Adrenal gland (tissue), 12 donors: Measurements from ENCODE around the gene ABHD4. TPM values are rescaled to one million over a fixed set of nuclear protein-coding genes. Genes with fewer than 3 reads are reported as not detected.

Source experiments
- DNase-seq, 7 donors: peaks; one replicate each; pipeline ENCODE4 v3.0.0-alpha.2; 2019 to 2020
- H3K27ac ChIP-seq, 5 donors: fragments of 200-600 bp; sonication (generic) in 4 of 5; 1 replicate in 3 of 5; 2 replicates in 2 of 5; pipeline versions ENCODE4 v1.5.1 to v1.8.0; 2016 to 2020; ENCODE audit warnings: mild to moderate bottlenecking in 1 of 5
- H3K27me3 ChIP-seq: fragments of 200-600 bp; 2 replicates; pipeline ENCODE4 v1.8.0; 2021
- H3K36me3 ChIP-seq, 2 donors: fragments of 200-600 bp; replicated peaks in 1 of 2; 1 replicate in 1 of 2; 2 replicates in 1 of 2; pipeline versions ENCODE4 v1.5.1 to v1.8.0; 2018 to 2022
- H3K4me1 ChIP-seq, 2 donors: fragments of 200-600 bp; replicated peaks in 1 of 2; 1 replicate in 1 of 2; 2 replicates in 1 of 2; pipeline versions ENCODE4 v1.5.1 to v1.8.0; 2018 to 2021
- H3K4me3 ChIP-seq, 4 donors: fragments of 200-600 bp; sonication (generic) in 3 of 4; one replicate each; pipeline ENCODE4 v1.5.1; 2016 to 2018
- H3K9me3 ChIP-seq, 3 donors: fragments of 200-600 bp; sonication (generic) in 1 of 3; replicated peaks in 1 of 3; 1 replicate in 2 of 3; 2 replicates in 1 of 3; pipeline versions ENCODE4 v1.5.1 to v1.8.0; 2016 to 2021
- POLR2A ChIP-seq, 2 donors: fragments of 450-650 bp; IDR thresholded peaks; one replicate each; pipeline ENCODE4 v1.6.1; 2017; ENCODE audit warnings: antibody characterized with exemption in 2 of 2, mild to moderate bottlenecking in 2 of 2, moderate library complexity in 1 of 2
- WGBS, 4 donors: extraction: QIAGEN DNeasy Blood & Tissue Kit in 2 of 4; methylation state at CpG; one replicate each; pipeline versions ENCODE4 v1.1.5 to v1.1.7; 2013 to 2017; 5-methylcytosine and 5-hydroxymethylcytosine counted together
- intact Hi-C, 2 donors: fragments of 100-400 bp; cut with DNase I; formaldehyde crosslinking; loops; one replicate each; pipeline versions ENCODE4 v1.14.1 to v1.15.0; 2022 to 2023
- polyA plus RNA-seq, 3 donors: library from polyadenylated mRNA; stranded (reverse); fragments of 200-250 nt in 2 of 3; fragments of 350-450 nt in 1 of 3; fragmentation: Illumina TruSeq in 1 of 3; extraction: RNeasy Lipid Tissue Mini Kit (QIAGEN cat#74804) in 1 of 3; gene quantifications; one replicate each; pipeline ENCODE4 v1.2.3, GENCODE V29; 2013 to 2014
- total RNA-seq, 9 donors: library from RNA; depleted of rRNA in 4 of 9; stranded (reverse); fragments of >200 nt in 4 of 9; fragments of 120-200 nt in 1 of 9; fragmentation: NEBNext Ultra II Directional in 1 of 9; extraction: Animal tissue kit (Norgen Biotek cat#: 25700) in 1 of 9; gene quantifications; one replicate each; pipeline versions ENCODE4 v1.1.0 to v1.2.4, GENCODE V29; 2013 to 2023
- TF ChIP-seq, protein P1 (sequence below), 6 experiments: fragments of 450-650 bp in 4 of 6; fragments of 200-600 bp in 2 of 6; sonication (generic) in 1 of 6; IDR thresholded peaks; 1 replicate in 5 of 6; 2 replicates in 1 of 6; pipeline versions ENCODE4 v1.5.1 to v1.8.0; 2016 to 2021; ENCODE audit warnings: antibody characterized with exemption in 6 of 6, mild to moderate bottlenecking in 2 of 6, moderate library complexity in 1 of 6
- donor health status: healthy with polysubstance abuse.
- donor health status: Bipolar disorder and iron deficiency.
- donor health status: DM: yes; HTN: yes; CAD: no.
- donor health status: DM: no; HTN: no; CAD: no.
- donor health status: DM: no; HTN: no; CAD: no.
- donor health status: DM: yes; HTN: yes; CAD: no.

Gene ABHD4
- total and polyA plus RNA-seq, 12 donors = 21.4 to 93.4 (median 43.5) TPM

DNA sequence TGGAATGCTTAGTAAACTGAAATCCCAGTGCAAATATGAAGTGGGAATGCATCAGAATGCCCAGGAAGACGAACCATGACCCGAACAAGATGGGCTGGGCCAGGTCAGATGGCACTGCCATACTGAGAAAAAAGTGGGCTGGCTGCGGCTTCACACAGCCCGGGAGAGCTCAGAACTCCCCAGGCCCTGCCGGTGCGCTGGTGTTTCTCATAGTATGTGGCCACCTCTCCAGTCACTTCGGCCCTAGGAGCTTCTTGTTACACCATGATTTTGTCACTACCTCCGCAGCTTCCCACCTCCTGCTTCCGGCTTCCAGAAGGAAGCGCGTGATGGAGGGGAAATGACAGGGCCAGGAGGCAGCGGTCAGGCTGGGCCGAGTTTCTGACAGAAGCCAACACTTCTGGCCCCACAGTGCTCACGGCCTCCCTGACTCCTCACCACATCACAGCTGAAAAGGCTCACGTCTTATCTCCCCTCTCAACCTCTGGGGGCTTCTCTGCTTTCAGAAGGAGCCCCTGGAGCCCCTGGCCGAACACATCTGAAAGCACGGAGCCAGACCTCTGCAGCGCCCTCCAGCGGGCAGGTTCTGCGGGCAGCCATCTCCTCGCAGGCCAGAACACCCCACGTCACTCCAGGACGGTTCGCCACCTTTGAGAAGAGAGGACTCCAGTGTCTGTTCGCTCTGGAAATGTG, 39.7 kb upstream of the ABHD4 start:
- WGBS, 4 donors = 74 to 84% (median 81%) methylated on average over 24 to 25 of the region's 25 CpGs
- Histone ChIP-seq H3K9me3 (no peaks in the 10 kb centered on the region), H3K27ac (no peak overlapping the region), H3K4me3 (no peak overlapping the region), H3K4me1 (peaks cover 0 to 17% of the 10 kb centered on the region in 2 donors), H3K36me3 (peaks cover 0 to 8% of the 10 kb centered on the region in 2 donors), H3K27me3 (no peaks in the 10 kb centered on the region)
- intact Hi-C loops = loop anchor here (5.0 to 10.0 kb wide), 4 partner anchors 94 to 266 kb away; partner anchors contain the start of genes MRPL52 (in 1 of the 2) and SLC7A7 (in 1 of the 2)
- DNase-seq = no peak
- TF ChIP-seq, protein P1, sequence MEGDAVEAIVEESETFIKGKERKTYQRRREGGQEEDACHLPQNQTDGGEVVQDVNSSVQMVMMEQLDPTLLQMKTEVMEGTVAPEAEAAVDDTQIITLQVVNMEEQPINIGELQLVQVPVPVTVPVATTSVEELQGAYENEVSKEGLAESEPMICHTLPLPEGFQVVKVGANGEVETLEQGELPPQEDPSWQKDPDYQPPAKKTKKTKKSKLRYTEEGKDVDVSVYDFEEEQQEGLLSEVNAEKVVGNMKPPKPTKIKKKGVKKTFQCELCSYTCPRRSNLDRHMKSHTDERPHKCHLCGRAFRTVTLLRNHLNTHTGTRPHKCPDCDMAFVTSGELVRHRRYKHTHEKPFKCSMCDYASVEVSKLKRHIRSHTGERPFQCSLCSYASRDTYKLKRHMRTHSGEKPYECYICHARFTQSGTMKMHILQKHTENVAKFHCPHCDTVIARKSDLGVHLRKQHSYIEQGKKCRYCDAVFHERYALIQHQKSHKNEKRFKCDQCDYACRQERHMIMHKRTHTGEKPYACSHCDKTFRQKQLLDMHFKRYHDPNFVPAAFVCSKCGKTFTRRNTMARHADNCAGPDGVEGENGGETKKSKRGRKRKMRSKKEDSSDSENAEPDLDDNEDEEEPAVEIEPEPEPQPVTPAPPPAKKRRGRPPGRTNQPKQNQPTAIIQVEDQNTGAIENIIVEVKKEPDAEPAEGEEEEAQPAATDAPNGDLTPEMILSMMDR (IDR thresholded peaks at IDR 0.05) = no peak
- TF ChIP-seq POLR2A (IDR thresholded peaks at IDR 0.05) = no peak

DNA sequence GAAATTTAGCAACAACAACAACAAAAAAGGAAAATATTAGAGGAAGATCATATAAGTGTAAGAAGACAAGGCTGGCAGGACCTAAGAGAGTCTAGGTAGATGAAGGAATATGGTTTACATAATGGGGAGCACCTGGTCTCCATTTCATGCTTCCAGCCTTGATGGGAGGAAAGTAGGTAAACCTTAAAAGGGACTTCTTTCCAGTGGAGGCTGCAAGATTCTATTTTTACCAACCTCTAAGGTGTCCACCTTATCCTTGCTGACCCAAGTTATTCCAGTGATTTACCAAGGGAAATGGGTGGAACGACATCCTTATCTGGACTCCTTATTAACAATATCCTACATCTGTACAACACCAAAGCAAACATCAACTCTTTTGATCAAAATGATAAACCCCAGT, 39.1 kb upstream of the ABHD4 start:
- no peak for DNase-seq
- intact Hi-C loops = loop anchor here (5.0 to 10.0 kb wide), 4 partner anchors 93 to 266 kb away; partner anchors contain the start of genes MRPL52 (in 1 of the 2) and SLC7A7 (in 1 of the 2)
- WGBS, 4 donors = 78 to 86% (median 82%) methylated on average over 1 of the region's 1 CpG
- Histone ChIP-seq H3K4me1 (peaks cover 0 to 17% of the 10 kb centered on the region in 2 donors), H3K9me3 (no peaks in the 10 kb centered on the region), H3K27me3 (no peaks in the 10 kb centered on the region), H3K36me3 (peaks cover 0 to 15% of the 10 kb centered on the region in 2 donors), H3K27ac (no peak overlapping the region), H3K4me3 (no peak overlapping the region)
- TF ChIP-seq POLR2A (IDR thresholded peaks at IDR 0.05) = no peak
- TF ChIP-seq, protein P1 (IDR thresholded peaks at IDR 0.05) = no peak

DNA sequence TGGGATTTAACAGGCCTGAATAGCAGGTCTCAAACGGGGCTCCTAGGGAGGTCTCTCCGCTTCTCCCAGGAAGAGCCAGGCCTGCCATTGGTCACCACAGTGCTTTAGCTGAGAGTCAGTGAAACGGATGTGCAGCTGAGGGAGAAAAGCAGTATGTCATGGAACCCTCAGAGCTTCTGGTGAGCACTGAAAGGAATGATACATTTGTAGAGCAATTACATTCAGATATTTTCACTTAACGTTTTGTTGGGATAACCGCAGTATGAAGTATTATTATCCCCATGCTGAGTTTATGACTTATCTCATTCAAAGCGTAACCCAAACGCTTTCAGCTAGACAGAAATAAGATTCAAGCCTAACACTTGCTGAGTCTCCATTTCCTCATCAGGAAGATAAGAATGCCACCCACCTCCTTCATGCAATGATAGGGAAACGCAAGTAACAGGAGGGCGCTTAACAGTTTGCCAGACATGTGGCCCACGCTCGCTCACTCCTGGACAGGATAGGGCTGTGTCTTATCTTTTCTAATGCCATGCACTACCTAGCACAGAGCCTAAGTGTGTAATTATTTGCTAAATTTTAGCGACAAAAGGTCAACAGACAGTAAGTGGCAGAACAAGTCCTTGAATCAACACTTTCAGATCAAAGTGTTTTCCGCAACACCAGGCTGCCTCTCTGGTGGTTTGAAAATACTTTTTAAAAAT, 37.3 kb upstream of the ABHD4 start:
- WGBS, 4 donors = 74 to 78% (median 75%) methylated on average over 13 of the region's 13 CpGs
- H3K27me3 ChIP-seq = no peaks in the 10 kb centered on the region
- no peak overlapping the region for H3K4me3 ChIP-seq
- intact Hi-C loops = no loop called here
- H3K36me3 ChIP-seq = peaks cover 0 to 30% of the 10 kb centered on the region in 2 donors
- H3K4me1 ChIP-seq = peaks cover 0 to 17% of the 10 kb centered on the region in 2 donors
- TF ChIP-seq, protein P1 (IDR thresholded peaks at IDR 0.05) = no peak
- TF ChIP-seq POLR2A (IDR thresholded peaks at IDR 0.05) = no peak
- H3K9me3 ChIP-seq = no peaks in the 10 kb centered on the region
- no peak overlapping the region for H3K27ac ChIP-seq
- no peak for DNase-seq

DNA sequence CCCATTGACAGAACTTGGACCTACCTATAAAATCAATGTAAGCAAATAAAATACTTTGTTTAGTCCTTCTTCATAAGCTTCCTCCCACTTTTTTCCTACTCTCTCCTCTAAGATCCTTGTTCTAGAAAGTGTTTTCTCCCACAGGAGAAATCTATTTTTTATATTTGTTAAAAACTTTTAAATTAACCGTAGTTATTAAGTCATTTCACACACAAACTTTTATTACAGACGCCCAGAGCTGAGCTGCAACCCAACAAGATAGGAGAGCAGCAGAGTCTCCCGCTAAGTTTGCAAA, 36.8 kb upstream of the ABHD4 start:
- Histone ChIP-seq H3K4me1 (peaks cover 0 to 12% of the 10 kb centered on the region in 2 donors), H3K27me3 (no peaks in the 10 kb centered on the region), H3K4me3 (no peak overlapping the region), H3K36me3 (peaks cover 0 to 30% of the 10 kb centered on the region in 2 donors), H3K27ac (no peak overlapping the region), H3K9me3 (no peaks in the 10 kb centered on the region)
- TF ChIP-seq, protein P1 (IDR thresholded peaks at IDR 0.05) = no peak
- TF ChIP-seq POLR2A (IDR thresholded peaks at IDR 0.05) = no peak
- 64 to 78% (median 70%) methylated on average over 3 of the region's 3 CpGs for WGBS, 4 donors
- no peak for DNase-seq
- intact Hi-C loops = no loop called here
